HG03039 (cell line): ENCODE data around the gene PCNT.
"Not testable (repeated sequence)": the region's sequence is repeated elsewhere in the genome, so short reads cannot be mapped to it uniquely, and the experiment has no call there.

ENCODE experiments used
- ATAC-seq: cut with Tn5 transposase; IDR thresholded peaks from one replicate; pipeline ENCODE4 v1.9.1; 2021; ENCODE audit warnings: mild to moderate bottlenecking, moderate library complexity; ENCODE audit not compliant: unreplicated experiment

The PCNT gene

GRCh38 chr21:46423546-46424038, 99.6 kb downstream of the PCNT start:
- ATAC-seq: no peak

- no peak for ATAC-seq
These were observed 100.2 kb downstream of the PCNT start for GRCh38 chr21:46424039-46424591.

DNA sequence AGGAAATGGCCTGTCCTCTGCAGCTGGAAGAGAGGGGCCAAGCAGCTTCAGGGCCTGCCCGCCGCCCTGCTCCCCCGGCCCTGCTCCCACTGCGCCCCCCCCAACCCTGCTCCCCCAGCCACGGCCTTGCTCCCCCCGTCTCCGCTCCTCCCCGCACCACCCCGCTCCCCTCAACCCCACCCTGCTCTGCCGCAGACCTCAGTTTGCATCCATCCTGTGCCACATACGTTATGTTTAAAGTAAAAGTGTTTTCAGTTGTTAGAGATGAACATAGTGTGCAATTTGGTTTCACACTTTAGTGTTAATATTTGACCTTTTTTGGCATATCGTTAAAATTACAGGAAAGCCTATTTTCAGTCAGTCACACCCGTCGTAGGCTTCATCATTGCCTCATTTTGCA, 100.7 kb downstream of the PCNT start:
- no peak for ATAC-seq

- no peak for ATAC-seq
These were observed 101.1 kb downstream of the PCNT start for GRCh38 chr21:46425041-46425440.

- no peak for ATAC-seq
These were observed 101.6 kb downstream of the PCNT start for GRCh38 chr21:46425571-46425970.

DNA sequence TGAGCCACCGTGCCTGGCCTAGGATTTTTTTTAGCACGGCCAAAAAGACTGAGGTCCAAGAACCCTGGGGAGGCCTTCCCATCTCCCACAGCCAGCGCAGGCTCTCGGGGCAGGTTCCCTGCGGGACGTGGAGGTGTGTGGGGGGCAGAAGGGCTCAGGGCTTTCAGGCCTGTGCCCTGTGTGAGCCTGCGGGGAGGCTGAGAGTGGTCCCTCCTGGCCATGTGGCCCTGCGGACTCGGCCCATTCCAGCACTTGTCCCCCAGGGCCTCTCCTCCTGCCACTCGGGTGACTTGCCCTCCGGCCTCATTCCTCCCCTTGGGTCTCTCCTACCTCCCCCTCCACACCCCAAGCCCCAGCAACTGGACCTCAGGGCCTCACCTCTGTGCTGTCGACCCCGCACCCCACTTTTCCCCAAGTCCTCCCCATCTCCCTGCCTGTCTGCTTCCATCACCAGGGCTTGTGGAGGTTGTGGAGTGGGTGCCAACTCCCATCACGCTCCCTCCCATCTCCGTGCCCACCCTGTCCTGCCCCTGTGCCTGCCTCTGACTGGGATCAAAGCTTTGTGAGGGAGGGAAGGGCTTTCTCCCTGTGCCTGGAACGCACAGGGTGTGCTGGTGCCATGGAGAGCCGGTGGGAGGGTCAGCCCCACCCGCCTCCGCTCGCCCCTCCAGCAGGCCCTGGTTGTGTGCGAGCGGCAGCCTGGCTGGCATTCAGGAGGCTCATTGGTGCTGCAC, 102.5 kb downstream of the PCNT start:
- ATAC-seq: no peak

- no peak for ATAC-seq
These were observed 103.6 kb downstream of the PCNT start for GRCh38 chr21:46427516-46427915.

- no peak for ATAC-seq
These were observed 104.3 kb downstream of the PCNT start for GRCh38 chr21:46428286-46428685.

DNA sequence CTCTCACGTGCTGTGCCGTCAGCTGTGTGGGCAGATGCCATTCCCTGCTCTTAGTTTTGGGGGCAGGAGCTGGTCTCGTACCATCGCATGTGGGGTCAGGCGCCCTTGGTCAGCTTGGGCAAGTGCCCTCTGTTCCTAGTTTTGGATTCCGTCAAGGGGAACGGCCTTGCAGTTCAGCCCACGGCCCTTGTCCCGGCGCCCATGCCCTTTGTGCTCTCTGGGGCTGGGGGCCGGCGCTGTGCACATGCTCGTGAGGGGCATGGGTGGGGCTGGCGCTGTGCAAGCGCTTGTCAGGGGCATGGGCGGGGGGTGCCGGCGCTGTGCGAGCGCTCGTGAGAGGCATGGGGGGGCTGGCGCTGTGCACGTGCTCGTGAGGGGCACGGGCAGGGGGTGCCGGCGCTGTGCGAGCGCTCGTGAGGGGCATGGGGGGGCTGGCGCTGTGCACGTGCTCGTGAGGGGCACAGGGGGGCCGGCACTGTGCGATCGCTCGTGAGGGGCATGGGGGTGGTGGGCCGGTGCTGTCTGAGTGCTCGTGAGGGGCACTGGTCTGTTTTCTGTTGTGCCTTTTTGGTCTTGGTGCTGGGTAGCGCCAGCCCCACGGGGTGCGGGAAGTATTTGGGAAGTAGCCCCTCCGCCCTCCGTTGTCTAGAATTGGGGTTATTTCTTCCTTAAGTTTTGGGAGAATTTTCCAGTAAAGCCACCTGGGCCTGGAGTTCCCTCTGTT, 105.2 kb downstream of the PCNT start:
- ATAC-seq: no peak

DNA sequence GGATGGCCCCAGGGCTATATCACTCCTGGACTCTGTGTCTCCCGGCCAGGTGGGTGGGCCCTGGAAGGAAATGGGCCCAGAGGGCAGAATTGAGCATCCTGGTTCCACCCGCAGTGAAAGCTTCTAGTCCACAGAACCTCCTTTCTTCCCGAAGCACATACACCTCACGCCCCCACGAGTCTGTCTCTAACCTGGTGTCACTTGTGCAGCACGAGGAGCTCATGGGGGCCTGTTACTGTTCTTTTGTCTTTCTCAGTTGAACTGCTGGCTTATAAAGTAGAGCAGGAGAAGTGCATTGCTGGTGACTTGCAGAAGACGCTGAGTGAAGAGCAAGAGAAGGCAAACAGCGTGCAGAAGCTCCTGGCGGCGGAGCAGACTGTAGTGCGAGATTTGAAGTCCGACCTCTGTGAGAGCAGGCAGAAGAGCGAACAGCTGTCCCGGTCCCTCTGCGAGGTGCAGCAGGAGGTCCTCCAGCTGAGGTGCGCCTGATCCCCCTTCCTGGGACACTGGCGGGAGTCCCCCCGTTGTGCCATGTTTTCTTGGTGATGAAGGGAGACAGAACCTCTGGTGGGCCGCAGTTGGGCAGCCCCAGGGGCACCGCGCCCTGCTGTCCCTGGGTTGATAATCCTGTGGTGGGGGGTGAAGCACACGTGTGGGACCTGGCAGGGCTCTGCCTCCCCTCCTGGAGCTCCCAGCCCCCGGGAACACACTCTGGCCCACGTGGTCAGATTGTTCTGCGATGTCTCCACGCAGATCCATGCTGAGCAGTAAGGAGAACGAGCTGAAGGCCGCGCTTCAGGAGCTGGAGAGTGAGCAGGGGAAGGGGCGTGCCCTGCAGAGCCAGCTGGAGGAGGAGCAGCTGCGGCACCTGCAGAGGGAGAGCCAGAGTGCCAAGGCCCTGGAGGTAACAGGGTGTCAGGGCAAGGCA, 106.1 kb downstream of the PCNT start:
- ATAC-seq: no peak

DNA sequence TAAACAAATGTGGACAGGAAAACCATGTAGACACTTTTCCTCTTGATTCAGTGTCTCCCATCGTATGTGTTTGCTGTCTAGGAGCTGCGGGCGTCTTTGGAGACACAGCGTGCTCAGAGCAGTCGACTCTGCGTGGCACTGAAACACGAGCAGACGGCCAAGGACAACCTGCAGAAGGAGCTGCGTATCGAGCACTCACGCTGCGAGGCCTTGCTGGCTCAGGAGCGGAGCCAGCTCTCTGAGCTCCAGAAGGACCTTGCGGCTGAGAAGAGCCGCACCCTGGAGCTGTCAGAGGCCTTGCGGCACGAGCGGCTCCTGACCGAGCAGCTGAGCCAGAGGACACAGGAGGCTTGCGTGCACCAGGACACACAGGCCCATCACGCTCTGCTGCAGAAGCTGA, 107.5 kb downstream of the PCNT start:
- ATAC-seq: no peak

DNA sequence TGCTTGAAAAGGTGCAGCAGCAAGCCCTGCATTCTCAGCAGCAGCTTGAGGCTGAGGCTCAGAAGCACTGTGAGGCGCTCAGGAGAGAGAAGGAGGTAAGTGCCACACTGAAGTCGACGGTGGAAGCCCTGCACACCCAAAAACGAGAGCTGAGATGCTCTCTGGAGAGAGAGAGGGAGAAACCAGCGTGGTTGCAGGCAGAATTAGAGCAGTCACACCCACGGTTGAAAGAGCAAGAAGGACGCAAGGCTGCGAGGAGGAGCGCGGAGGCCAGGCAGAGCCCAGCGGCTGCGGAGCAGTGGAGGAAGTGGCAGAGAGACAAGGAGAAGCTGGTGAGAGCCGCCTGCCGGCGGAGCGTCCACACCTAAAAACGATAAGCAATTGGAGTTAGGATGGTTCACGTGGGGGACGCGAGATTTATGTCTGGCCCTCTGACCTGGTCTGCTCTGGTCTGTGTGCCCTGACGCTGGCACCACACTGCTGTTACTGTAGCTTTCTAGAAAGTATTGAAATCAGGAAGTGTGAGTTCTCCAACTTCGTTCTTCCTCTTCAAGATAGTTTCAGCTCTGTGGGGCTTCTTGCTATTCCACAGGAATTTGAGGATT, 108.0 kb downstream of the PCNT start:
- ATAC-seq: no peak

- not testable (repeated sequence) for ATAC-seq
These were observed 109.2 kb downstream of the PCNT start for GRCh38 chr21:46433116-46433515.

GRCh38 chr21:46434322-46434958, 110.5 kb downstream of the PCNT start:
- ATAC-seq: no peak

DNA sequence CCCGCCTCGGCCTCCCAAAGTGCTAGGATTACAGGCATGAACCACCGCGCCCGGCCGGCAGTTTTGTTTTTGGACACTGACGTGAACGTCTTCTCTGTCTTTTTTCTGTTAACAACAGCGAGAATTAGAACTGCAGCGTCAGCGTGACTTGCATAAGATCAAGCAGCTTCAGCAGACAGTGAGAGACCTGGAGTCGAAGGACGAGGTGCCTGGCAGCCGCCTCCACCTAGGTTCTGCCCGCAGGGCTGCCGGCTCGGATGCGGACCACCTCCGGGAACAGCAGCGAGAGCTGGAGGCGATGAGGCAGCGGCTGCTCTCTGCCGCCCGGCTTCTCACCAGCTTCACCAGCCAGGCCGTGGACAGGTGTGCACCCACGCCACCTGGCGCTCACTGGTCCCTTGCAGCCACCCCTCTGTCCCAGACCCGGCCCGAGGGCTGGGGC, 111.9 kb downstream of the PCNT start:
- ATAC-seq: no peak

DNA sequence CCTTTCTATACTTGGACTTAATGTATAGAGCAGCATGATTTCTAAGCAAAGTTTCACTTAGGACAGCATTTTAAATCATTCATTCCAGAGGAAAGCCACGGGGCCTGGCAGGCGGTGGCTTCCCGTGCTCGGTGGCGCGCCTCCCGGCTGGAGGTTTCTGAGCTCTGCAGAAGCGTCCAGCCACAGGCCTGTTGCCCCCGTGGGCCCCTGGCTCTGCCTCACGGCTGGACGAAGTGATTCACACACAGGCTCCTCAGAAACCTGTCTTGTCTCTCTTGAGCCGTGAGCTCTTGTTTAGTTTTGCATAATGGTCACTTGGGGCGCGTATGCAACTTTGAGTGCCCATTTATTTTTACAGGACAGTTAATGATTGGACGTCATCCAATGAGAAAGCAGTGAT, 112.7 kb downstream of the PCNT start:
- ATAC-seq: no peak

GRCh38 chr21:46437096-46437498, 113.1 kb downstream of the PCNT start:
- no peak for ATAC-seq

GRCh38 chr21:46437511-46437910, 113.6 kb downstream of the PCNT start:
- ATAC-seq: no peak

GRCh38 chr21:46438241-46438640, 114.3 kb downstream of the PCNT start:
- no peak for ATAC-seq

GRCh38 chr21:46439906-46440305, 116.0 kb downstream of the PCNT start:
- no peak for ATAC-seq
